Measurements from ENCODE around the gene GCG. TPM values are rescaled to one million over a fixed set of nuclear protein-coding genes. Genes with fewer than 3 reads are reported as not detected.

The GCG gene
- polyA plus RNA-seq, 2 donors: 0.10 to 0.14 TPM

DNA sequence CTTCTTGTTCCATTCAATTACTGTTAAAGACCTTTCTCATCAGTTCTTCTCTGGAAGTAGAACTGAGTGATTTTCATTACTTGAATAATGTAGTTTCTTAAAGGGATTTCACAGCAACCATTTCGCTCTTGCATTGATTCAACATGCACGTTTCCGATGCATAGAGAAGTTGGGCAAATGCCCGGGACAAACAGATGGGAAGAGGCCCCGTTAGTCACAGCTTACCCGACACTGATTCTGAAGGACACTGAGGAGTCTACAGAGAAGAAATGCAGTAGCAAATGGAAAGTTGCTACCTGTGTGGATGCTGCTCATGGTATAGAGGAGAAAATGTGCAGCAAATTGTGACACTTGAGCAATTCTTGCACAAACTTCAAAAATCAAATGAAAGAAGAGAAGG, 32.3 kb upstream of the GCG start:
- 86 to 92% methylated on average over 6 of the region's 6 CpGs for WGBS, 2 donors
- H3K9me3 ChIP-seq (ENCODE audit: control insufficient read depth in 2 of 2, insufficient read depth in 1 of 2, low read depth in 1 of 2, low read length in 1 of 2): no peaks in the 10 kb centered on the region
- no peaks in the 10 kb centered on the region for H3K36me3 ChIP-seq (ENCODE audit: control insufficient read depth in 2 of 2, insufficient read depth in 2 of 2, low read length in 1 of 2)
- no peaks in the 10 kb centered on the region for H3K4me1 ChIP-seq (ENCODE audit: control insufficient read depth in 2 of 2, insufficient read depth in 2 of 2, low read length in 1 of 2)
- H3K27ac ChIP-seq (ENCODE audit: low read depth in 2 of 2, low read length in 1 of 2): no peak overlapping the region
- no peaks in the 10 kb centered on the region for H3K27me3 ChIP-seq (ENCODE audit: control insufficient read depth in 1 of 2, insufficient read depth in 2 of 2, low read length in 2 of 2)
- no peak overlapping the region for H3K4me3 ChIP-seq (ENCODE audit: low read depth in 1 of 2, low read length in 2 of 2)

DNA sequence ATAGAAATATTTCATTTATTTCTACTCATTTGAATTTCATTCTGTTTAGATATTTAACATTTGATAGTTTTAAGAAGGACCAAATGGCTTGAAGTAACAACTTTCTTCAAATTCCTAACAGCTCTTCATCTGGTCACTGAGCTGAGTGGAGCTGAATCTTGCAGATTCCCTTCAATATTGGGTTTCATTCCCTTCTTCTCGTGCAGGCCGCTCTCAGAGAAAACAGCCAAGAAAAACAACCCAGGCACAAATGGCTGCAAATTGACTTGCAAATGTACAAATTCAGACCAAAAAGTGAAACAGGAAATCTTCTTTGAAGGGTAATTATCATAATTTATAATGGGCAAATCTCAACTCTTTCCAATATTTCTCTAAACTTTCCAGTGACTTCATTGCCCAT, 30.3 kb upstream of the GCG start:
- 85 to 93% methylated on average over 2 of the region's 2 CpGs for WGBS, 2 donors

DNA sequence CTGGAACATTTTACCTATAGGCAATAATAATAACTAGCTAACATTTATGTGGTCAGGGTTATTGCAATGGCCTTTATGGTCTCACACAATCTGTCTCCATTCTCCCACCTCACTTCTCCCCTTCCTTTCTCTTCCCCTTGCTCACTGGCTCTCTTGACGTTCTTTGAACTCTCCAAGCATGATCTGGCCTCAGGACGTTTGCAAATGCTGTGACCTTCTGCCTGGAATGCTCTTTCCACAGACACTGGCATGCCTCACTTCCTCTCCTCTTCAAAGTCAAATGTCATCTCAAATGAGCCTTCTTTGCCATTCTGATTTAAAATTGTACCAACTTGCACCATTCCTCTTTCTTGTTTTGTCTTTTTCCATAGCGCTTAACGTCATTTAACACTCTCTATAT, 25.3 kb upstream of the GCG start:
- 61 to 66% methylated on average over 4 of the region's 4 CpGs for WGBS, 2 donors
- Histone ChIP-seq H3K27ac (ENCODE audit: low read depth in 2 of 2, low read length in 1 of 2) (no peak overlapping the region), H3K27me3 (ENCODE audit: control insufficient read depth in 1 of 2, insufficient read depth in 2 of 2, low read length in 2 of 2) (no peaks in the 10 kb centered on the region), H3K4me1 (ENCODE audit: control insufficient read depth in 2 of 2, insufficient read depth in 2 of 2, low read length in 1 of 2) (no peaks in the 10 kb centered on the region), H3K36me3 (ENCODE audit: control insufficient read depth in 2 of 2, insufficient read depth in 2 of 2, low read length in 1 of 2) (no peaks in the 10 kb centered on the region), H3K9me3 (ENCODE audit: control insufficient read depth in 2 of 2, insufficient read depth in 1 of 2, low read depth in 1 of 2, low read length in 1 of 2) (no peaks in the 10 kb centered on the region), H3K4me3 (ENCODE audit: low read depth in 1 of 2, low read length in 2 of 2) (no peak overlapping the region)

More for the DNA sequence above, 30.3 kb upstream of the GCG start:
- Histone ChIP-seq H3K36me3 (ENCODE audit: control insufficient read depth in 2 of 2, insufficient read depth in 2 of 2, low read length in 1 of 2) (no peaks in the 10 kb centered on the region), H3K4me1 (ENCODE audit: control insufficient read depth in 2 of 2, insufficient read depth in 2 of 2, low read length in 1 of 2) (no peaks in the 10 kb centered on the region), H3K27ac (ENCODE audit: low read depth in 2 of 2, low read length in 1 of 2) (no peak overlapping the region), H3K27me3 (ENCODE audit: control insufficient read depth in 1 of 2, insufficient read depth in 2 of 2, low read length in 2 of 2) (no peaks in the 10 kb centered on the region), H3K9me3 (ENCODE audit: control insufficient read depth in 2 of 2, insufficient read depth in 1 of 2, low read depth in 1 of 2, low read length in 1 of 2) (no peaks in the 10 kb centered on the region), H3K4me3 (ENCODE audit: low read depth in 1 of 2, low read length in 2 of 2) (no peak overlapping the region)

DNA sequence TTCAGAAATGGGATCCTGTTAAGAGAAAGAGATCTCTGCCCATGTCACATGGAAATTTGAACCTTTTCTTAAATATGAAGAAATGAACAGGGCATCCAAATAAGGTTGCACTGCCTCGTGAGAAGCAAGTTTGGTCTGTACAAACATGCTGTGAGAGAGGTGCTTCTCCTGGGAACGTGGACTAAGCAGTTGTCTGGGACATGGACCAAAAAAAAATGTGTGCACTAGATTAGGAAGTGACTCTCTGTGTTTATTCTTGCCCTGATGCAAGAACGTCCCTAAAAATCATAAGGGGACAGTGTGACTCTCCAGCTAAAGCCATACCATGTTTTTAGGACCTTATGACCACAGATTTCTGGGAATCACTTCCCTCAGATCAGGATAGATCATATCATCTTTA, 23.7 kb upstream of the GCG start:
- 19 to 28% methylated on average over 3 of the region's 3 CpGs for WGBS, 2 donors
- Histone ChIP-seq H3K4me1 (ENCODE audit: control insufficient read depth in 2 of 2, insufficient read depth in 2 of 2, low read length in 1 of 2) (no peaks in the 10 kb centered on the region), H3K36me3 (ENCODE audit: control insufficient read depth in 2 of 2, insufficient read depth in 2 of 2, low read length in 1 of 2) (no peaks in the 10 kb centered on the region), H3K27me3 (ENCODE audit: control insufficient read depth in 1 of 2, insufficient read depth in 2 of 2, low read length in 2 of 2) (no peaks in the 10 kb centered on the region), H3K27ac (ENCODE audit: low read depth in 2 of 2, low read length in 1 of 2) (no peak overlapping the region), H3K9me3 (ENCODE audit: control insufficient read depth in 2 of 2, insufficient read depth in 1 of 2, low read depth in 1 of 2, low read length in 1 of 2) (no peaks in the 10 kb centered on the region), H3K4me3 (ENCODE audit: low read depth in 1 of 2, low read length in 2 of 2) (no peak overlapping the region)

DNA sequence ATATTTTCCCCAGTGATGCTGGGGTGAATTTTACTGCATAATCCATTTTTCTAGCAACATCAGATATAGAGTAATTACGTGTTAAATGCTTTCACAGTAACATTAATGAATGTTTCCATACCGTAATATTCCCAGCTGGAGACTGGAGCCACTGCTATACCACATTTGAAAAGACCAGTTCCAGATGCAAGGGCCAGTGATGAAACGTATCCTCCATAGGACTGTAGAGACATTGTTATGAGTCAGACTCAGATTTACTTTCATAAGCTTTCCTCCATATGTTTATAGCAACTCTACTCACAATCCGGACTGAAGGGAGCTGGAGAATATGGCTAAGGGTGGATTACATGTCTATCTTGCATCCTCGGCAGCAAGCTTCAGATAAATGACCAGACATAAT, 22.7 kb upstream of the GCG start:
- H3K4me3 ChIP-seq (ENCODE audit: low read depth in 1 of 2, low read length in 2 of 2): no peak overlapping the region
- H3K27ac ChIP-seq (ENCODE audit: low read depth in 2 of 2, low read length in 1 of 2): no peak overlapping the region
- H3K9me3 ChIP-seq (ENCODE audit: control insufficient read depth in 2 of 2, insufficient read depth in 1 of 2, low read depth in 1 of 2, low read length in 1 of 2): no peaks in the 10 kb centered on the region
- no peaks in the 10 kb centered on the region for H3K4me1 ChIP-seq (ENCODE audit: control insufficient read depth in 2 of 2, insufficient read depth in 2 of 2, low read length in 1 of 2)
- 84 to 90% methylated on average over 5 of the region's 5 CpGs for WGBS, 2 donors
- H3K27me3 ChIP-seq (ENCODE audit: control insufficient read depth in 1 of 2, insufficient read depth in 2 of 2, low read length in 2 of 2): no peaks in the 10 kb centered on the region
- H3K36me3 ChIP-seq (ENCODE audit: control insufficient read depth in 2 of 2, insufficient read depth in 2 of 2, low read length in 1 of 2): no peaks in the 10 kb centered on the region

DNA sequence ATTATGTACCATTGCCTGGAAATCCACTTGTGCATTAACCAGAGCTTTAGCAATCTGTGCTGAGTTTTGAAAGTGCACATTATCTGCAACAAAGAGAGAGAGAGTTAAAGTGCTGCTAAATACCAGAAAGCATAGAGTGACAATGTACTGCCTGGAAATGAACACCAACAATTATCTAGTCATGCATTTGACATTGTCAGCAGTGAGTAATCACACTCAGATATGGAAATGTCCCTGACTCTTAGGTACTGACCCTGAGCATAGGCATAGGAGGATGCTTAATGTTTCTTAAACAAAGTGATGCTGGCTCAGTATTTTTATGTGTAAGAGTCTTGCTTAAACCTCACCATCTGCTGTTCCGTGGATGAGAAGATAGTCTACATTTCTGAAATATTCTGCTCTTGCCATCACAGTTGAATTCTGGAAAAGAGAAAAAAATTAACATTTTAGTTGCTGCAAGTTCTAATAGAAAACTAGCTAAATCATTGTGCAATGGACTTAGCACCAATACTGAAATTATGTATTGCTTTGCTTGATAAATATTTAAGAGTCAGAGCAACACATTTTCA, 20.8 kb upstream of the GCG start:
- Histone ChIP-seq H3K27ac (ENCODE audit: low read depth in 2 of 2, low read length in 1 of 2) (no peak overlapping the region), H3K27me3 (ENCODE audit: control insufficient read depth in 1 of 2, insufficient read depth in 2 of 2, low read length in 2 of 2) (no peaks in the 10 kb centered on the region), H3K36me3 (ENCODE audit: control insufficient read depth in 2 of 2, insufficient read depth in 2 of 2, low read length in 1 of 2) (no peaks in the 10 kb centered on the region), H3K4me1 (ENCODE audit: control insufficient read depth in 2 of 2, insufficient read depth in 2 of 2, low read length in 1 of 2) (no peaks in the 10 kb centered on the region), H3K9me3 (ENCODE audit: control insufficient read depth in 2 of 2, insufficient read depth in 1 of 2, low read depth in 1 of 2, low read length in 1 of 2) (no peaks in the 10 kb centered on the region), H3K4me3 (ENCODE audit: low read depth in 1 of 2, low read length in 2 of 2) (no peak overlapping the region)
- WGBS, 2 donors: 66 to 83% methylated on average over 1 of the region's 1 CpG

DNA sequence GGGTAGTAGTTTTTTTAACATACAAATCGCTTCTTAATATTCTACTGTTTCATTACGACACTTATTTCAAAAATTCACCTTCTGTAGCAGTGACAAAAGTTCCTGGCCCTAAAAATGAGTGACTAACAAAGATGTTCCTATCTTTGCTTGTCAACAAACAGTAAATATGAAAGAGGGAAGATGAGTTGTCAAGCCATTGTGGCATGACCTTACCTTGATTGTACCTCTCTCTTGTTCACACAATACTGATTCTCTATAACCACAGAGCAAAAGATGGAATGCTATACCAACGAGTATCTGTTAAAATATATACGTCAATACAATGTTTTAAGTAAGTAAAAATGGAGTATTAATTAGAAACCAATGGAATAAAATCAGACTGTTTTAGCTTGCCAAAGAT, 14.7 kb upstream of the GCG start:
- H3K27ac ChIP-seq (ENCODE audit: low read depth in 2 of 2, low read length in 1 of 2): no peak overlapping the region
- H3K27me3 ChIP-seq (ENCODE audit: control insufficient read depth in 1 of 2, insufficient read depth in 2 of 2, low read length in 2 of 2): no peaks in the 10 kb centered on the region
- WGBS, 2 donors: 82 to 87% methylated on average over 4 of the region's 4 CpGs

DNA sequence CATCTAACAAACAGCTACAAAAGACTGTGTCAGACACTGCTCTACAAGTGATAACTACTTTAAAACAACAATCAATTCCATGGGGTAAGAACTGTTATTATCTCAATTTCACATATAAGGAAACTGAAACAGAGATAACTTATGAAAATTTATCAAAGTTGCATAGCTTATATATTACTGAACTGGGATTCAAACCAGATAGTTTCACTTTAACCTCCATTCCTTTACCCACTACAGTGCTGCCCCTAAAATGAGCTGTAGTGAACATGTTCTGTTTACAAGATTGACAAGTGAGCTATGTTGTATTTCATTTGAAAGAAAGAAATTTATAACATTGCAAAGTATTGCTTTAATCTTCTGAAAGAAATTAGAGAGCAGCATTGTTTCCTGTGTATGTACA, 14.1 kb upstream of the GCG start:
- no peaks in the 10 kb centered on the region for H3K27me3 ChIP-seq (ENCODE audit: control insufficient read depth in 1 of 2, insufficient read depth in 2 of 2, low read length in 2 of 2)
- no peaks in the 10 kb centered on the region for H3K36me3 ChIP-seq (ENCODE audit: control insufficient read depth in 2 of 2, insufficient read depth in 2 of 2, low read length in 1 of 2)
- H3K4me1 ChIP-seq (ENCODE audit: control insufficient read depth in 2 of 2, insufficient read depth in 2 of 2, low read length in 1 of 2): no peaks in the 10 kb centered on the region
- H3K9me3 ChIP-seq (ENCODE audit: control insufficient read depth in 2 of 2, insufficient read depth in 1 of 2, low read depth in 1 of 2, low read length in 1 of 2): no peaks in the 10 kb centered on the region
- H3K4me3 ChIP-seq (ENCODE audit: low read depth in 1 of 2, low read length in 2 of 2): no peak overlapping the region
- H3K27ac ChIP-seq (ENCODE audit: low read depth in 2 of 2, low read length in 1 of 2): no peak overlapping the region

More for the DNA sequence above, 14.7 kb upstream of the GCG start:
- Histone ChIP-seq H3K9me3 (ENCODE audit: control insufficient read depth in 2 of 2, insufficient read depth in 1 of 2, low read depth in 1 of 2, low read length in 1 of 2) (no peaks in the 10 kb centered on the region), H3K4me3 (ENCODE audit: low read depth in 1 of 2, low read length in 2 of 2) (no peak overlapping the region), H3K36me3 (ENCODE audit: control insufficient read depth in 2 of 2, insufficient read depth in 2 of 2, low read length in 1 of 2) (no peaks in the 10 kb centered on the region), H3K4me1 (ENCODE audit: control insufficient read depth in 2 of 2, insufficient read depth in 2 of 2, low read length in 1 of 2) (no peaks in the 10 kb centered on the region)

DNA sequence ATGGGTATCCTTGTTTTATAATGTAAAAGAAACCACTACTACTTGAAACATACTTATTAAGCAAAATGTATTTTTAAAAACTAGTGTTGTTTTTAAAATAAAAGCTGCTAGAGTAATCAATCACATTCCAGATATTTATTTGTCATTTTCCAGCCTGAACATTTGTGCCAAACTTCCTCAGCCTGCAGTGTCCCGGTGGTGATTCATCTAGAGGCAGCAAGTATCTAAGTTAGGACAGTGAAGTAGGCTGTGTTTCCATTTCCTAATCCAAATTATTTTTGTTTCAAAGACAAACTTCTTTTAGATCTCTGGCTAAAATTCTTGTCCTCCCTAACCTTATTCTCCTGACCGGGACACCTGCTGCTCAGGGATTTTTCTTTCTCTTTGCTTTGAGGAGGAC, 12.8 kb upstream of the GCG start:
- H3K27ac ChIP-seq (ENCODE audit: low read depth in 2 of 2, low read length in 1 of 2): no peak overlapping the region
- H3K36me3 ChIP-seq (ENCODE audit: control insufficient read depth in 2 of 2, insufficient read depth in 2 of 2, low read length in 1 of 2): no peaks in the 10 kb centered on the region
- no peak overlapping the region for H3K4me3 ChIP-seq (ENCODE audit: low read depth in 1 of 2, low read length in 2 of 2)
- WGBS, 2 donors: 41 to 68% methylated on average over 2 of the region's 2 CpGs
- no peaks in the 10 kb centered on the region for H3K27me3 ChIP-seq (ENCODE audit: control insufficient read depth in 1 of 2, insufficient read depth in 2 of 2, low read length in 2 of 2)
- H3K4me1 ChIP-seq (ENCODE audit: control insufficient read depth in 2 of 2, insufficient read depth in 2 of 2, low read length in 1 of 2): no peaks in the 10 kb centered on the region
- no peaks in the 10 kb centered on the region for H3K9me3 ChIP-seq (ENCODE audit: control insufficient read depth in 2 of 2, insufficient read depth in 1 of 2, low read depth in 1 of 2, low read length in 1 of 2)

DNA sequence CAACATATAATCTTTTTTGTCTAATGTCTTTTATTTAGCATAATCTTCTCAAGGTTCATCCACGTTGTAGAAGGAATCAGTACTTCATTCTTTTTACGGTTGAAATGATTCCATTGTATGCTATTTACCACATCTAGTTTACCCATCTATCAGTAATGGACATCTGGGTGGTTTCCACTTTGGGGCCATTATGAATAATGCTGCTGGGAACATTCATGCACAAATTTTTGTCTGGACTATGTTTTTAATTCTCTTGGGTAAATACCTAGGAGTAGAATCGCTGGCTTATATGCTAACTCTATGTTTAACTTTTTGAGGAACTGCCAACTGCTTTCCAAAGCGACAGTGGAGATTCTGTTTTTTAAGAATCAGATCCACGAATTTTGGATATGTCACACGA, 7.4 kb upstream of the GCG start:
- Histone ChIP-seq H3K4me1 (ENCODE audit: control insufficient read depth in 2 of 2, insufficient read depth in 2 of 2, low read length in 1 of 2) (no peaks in the 10 kb centered on the region), H3K9me3 (ENCODE audit: control insufficient read depth in 2 of 2, insufficient read depth in 1 of 2, low read depth in 1 of 2, low read length in 1 of 2) (no peaks in the 10 kb centered on the region), H3K27ac (ENCODE audit: low read depth in 2 of 2, low read length in 1 of 2) (no peak overlapping the region), H3K36me3 (ENCODE audit: control insufficient read depth in 2 of 2, insufficient read depth in 2 of 2, low read length in 1 of 2) (no peaks in the 10 kb centered on the region), H3K4me3 (ENCODE audit: low read depth in 1 of 2, low read length in 2 of 2) (no peak overlapping the region), H3K27me3 (ENCODE audit: control insufficient read depth in 1 of 2, insufficient read depth in 2 of 2, low read length in 2 of 2) (no peaks in the 10 kb centered on the region)
- 74 to 82% methylated on average over 6 of the region's 6 CpGs for WGBS, 2 donors

Data from esophagus (tissue), 2 donors.